Activated CD8-positive, alpha-beta T cell treated with anti-CD3 and anti-CD28 coated beads, Interleukin-2, amount 10 ng/mL, durations not matched to agents 7 days and 5 days (primary cell): ENCODE measurements around the gene CD40LG. TPM values are rescaled to one million over a fixed set of nuclear protein-coding genes. Genes with fewer than 3 reads are reported as not detected.

ENCODE experiments used
- ATAC-seq: fragments of 150-1000 bp; cut with Tn5 transposase; one replicate; pipeline ENCODE4 v1.10.0; 2021; ENCODE audit warnings: moderate library complexity
- CTCF ChIA-PET: fragments of 350-600 bp; sonication (Branson Sonifier 250); formaldehyde crosslinking; loops from one replicate; lab custom pipeline; 2021; ENCODE audit warnings: antibody characterized with exemption; lab: Charles Lee
- POLR2A ChIA-PET: fragments of 350-600 bp; sonication (Branson Sonifier 250); formaldehyde crosslinking; loops from one replicate; lab custom pipeline; 2021; ENCODE audit warnings: antibody characterized with exemption; lab: Charles Lee
- DNase-seq: peaks from one replicate; pipeline ENCODE4 v3.0.0-alpha.2; 2020
- H3K27ac Mint-ChIP-seq: one replicate; pipeline ENCODE4 v1.8.0; 2021; ENCODE audit warnings: mild to moderate bottlenecking, mixed read lengths
- H3K27me3 Mint-ChIP-seq: one replicate; pipeline ENCODE4 v1.8.0; 2021; ENCODE audit warnings: low read depth, mixed read lengths
- H3K36me3 Mint-ChIP-seq: one replicate; pipeline ENCODE4 v1.8.0; 2021; ENCODE audit warnings: low read depth, mixed read lengths
- H3K4me1 Mint-ChIP-seq: one replicate; pipeline ENCODE4 v1.8.0; 2021; ENCODE audit warnings: low read depth, mixed read lengths
- H3K4me3 Mint-ChIP-seq: one replicate; pipeline ENCODE4 v1.8.0; 2021; ENCODE audit warnings: mild to moderate bottlenecking, mixed read lengths
- H3K9me3 Mint-ChIP-seq: one replicate; pipeline ENCODE4 v1.8.0; 2022; ENCODE audit warnings: mixed read lengths; ENCODE audit not compliant: insufficient read depth
- total RNA-seq, 2 experiments: library from RNA; stranded (reverse); gene quantifications; one replicate each; pipeline ENCODE4 v1.2.3, GENCODE V29; 2021

The CD40LG gene
- total RNA-seq, 2 experiments from 2014 or later, result 4.7 to 5.1 TPM

- Mint-ChIP-seq H3K9me3 (peaks cover 5% of the 10 kb centered on the region), H3K4me3 (peak overlapping the region; percentile 12), H3K27ac (no peak overlapping the region), H3K4me1 (peaks cover 25% of the 10 kb centered on the region), H3K27me3 (no peaks in the 10 kb centered on the region), H3K36me3 (peaks cover 51% of the 10 kb centered on the region)
- ChIA-PET CTCF (interaction anchor here (0.7 to 1.3 kb wide), 3 partner anchors 15 to 44 kb away, joined by 3 to 4 read pairs (median 3); no protein-coding TSS in a partner anchor), POLR2A (interaction anchor here (1.4 kb wide), 1 partner anchor 230 kb away, joined by 3 read pairs; the partner anchor contains the start of gene RBMX)
- DNase-seq (no peak), ATAC-seq (no peak)
These were observed 2.9 kb downstream of the CD40LG start for GRCh38 chrX:136650811-136651210.

- H3K27ac Mint-ChIP-seq, result peak overlapping the region; percentile 30
- ChIA-PET CTCF (no interaction called here), POLR2A (no interaction called here)
- DNase-seq (no peak), ATAC-seq (no peak)
- H3K36me3 Mint-ChIP-seq, result peaks cover 49% of the 10 kb centered on the region
- H3K4me3 Mint-ChIP-seq, result no peak overlapping the region
- no peaks in the 10 kb centered on the region for H3K9me3 Mint-ChIP-seq
- peaks cover 14% of the 10 kb centered on the region for H3K4me1 Mint-ChIP-seq
- H3K27me3 Mint-ChIP-seq, result no peaks in the 10 kb centered on the region
These were observed 5.1 kb downstream of the CD40LG start for GRCh38 chrX:136652822-136653723.

- H3K4me3 Mint-ChIP-seq, result no peak overlapping the region
- ChIA-PET POLR2A (no interaction called here), CTCF (no interaction called here)
- no peaks in the 10 kb centered on the region for H3K27me3 Mint-ChIP-seq
- H3K4me1 Mint-ChIP-seq, result peaks cover 33% of the 10 kb centered on the region
- no peaks in the 10 kb centered on the region for H3K9me3 Mint-ChIP-seq
- DNase-seq, result no peak
- ATAC-seq, result no peak
- no peak overlapping the region for H3K27ac Mint-ChIP-seq
- peaks cover 57% of the 10 kb centered on the region for H3K36me3 Mint-ChIP-seq
These were observed 8.5 kb downstream of the CD40LG start for GRCh38 chrX:136656361-136656964.

GRCh38 chrX:136658151-136658550 lies 10.2 kb downstream of the CD40LG start:
- ChIA-PET CTCF (interaction anchor here (1.2 to 1.7 kb wide), 2 partner anchors 29 to 37 kb away, joined by 3 to 4 read pairs; no protein-coding TSS in a partner anchor), POLR2A (interaction anchor here (0.7 kb wide), 1 partner anchor 161 kb away, joined by 3 read pairs; no protein-coding TSS in a partner anchor)
- peak overlapping the region; percentile 31 for H3K4me3 Mint-ChIP-seq
- H3K36me3 Mint-ChIP-seq, result peaks cover 54% of the 10 kb centered on the region
- H3K27ac Mint-ChIP-seq, result peak overlapping the region; percentile 46
- H3K9me3 Mint-ChIP-seq, result no peaks in the 10 kb centered on the region
- no peak for DNase-seq
- H3K27me3 Mint-ChIP-seq, result no peaks in the 10 kb centered on the region
- peaks cover 47% of the 10 kb centered on the region for H3K4me1 Mint-ChIP-seq
- peak; percentile 27 for ATAC-seq

- Mint-ChIP-seq H3K4me1 (peaks cover 55% of the 10 kb centered on the region), H3K27me3 (no peaks in the 10 kb centered on the region), H3K36me3 (peaks cover 58% of the 10 kb centered on the region), H3K9me3 (no peaks in the 10 kb centered on the region), H3K27ac (peak overlapping the region; percentile 49), H3K4me3 (no peak overlapping the region)
- no peak for ATAC-seq
- ChIA-PET POLR2A (no interaction called here), CTCF (interaction anchor here (1.0 to 1.7 kb wide), 3 partner anchors 30 to 36 kb away, joined by 3 to 4 read pairs (median 3); no protein-coding TSS in a partner anchor)
- DNase-seq, result no peak
These were observed 11.2 kb downstream of the CD40LG start for GRCh38 chrX:136659174-136659573.

- POLR2A ChIA-PET, result interaction anchor here (0.6 to 1.1 kb wide), 2 partner anchors 21 to 32 kb away, joined by 3 read pairs; no protein-coding TSS in a partner anchor
- ATAC-seq (no peak), DNase-seq (no peak)
- Mint-ChIP-seq H3K4me3 (no peak overlapping the region), H3K27ac (peak overlapping the region; percentile 70), H3K9me3 (no peaks in the 10 kb centered on the region), H3K27me3 (no peaks in the 10 kb centered on the region), H3K36me3 (peaks cover 63% of the 10 kb centered on the region), H3K4me1 (peaks cover 58% of the 10 kb centered on the region)
- CTCF ChIA-PET, result no interaction called here
These were observed 12.9 kb downstream of the CD40LG start for GRCh38 chrX:136660896-136661295.

- Mint-ChIP-seq H3K27ac (peak overlapping the region; percentile 80), H3K27me3 (no peaks in the 10 kb centered on the region), H3K9me3 (no peaks in the 10 kb centered on the region), H3K36me3 (peaks cover 70% of the 10 kb centered on the region), H3K4me1 (peaks cover 58% of the 10 kb centered on the region), H3K4me3 (no peak overlapping the region)
- CTCF ChIA-PET, result no interaction called here
- DNase-seq (peak; percentile 24), ATAC-seq (no peak)
- POLR2A ChIA-PET, result interaction anchor here (1.1 kb wide), 1 partner anchor 33 kb away, joined by 3 read pairs; no protein-coding TSS in a partner anchor
These were observed 14.1 kb downstream of the CD40LG start for GRCh38 chrX:136662104-136662503.

GRCh38 chrX:136662976-136663375 lies 15.0 kb downstream of the CD40LG start:
- no peaks in the 10 kb centered on the region for H3K9me3 Mint-ChIP-seq
- H3K4me1 Mint-ChIP-seq, result peaks cover 62% of the 10 kb centered on the region
- H3K27me3 Mint-ChIP-seq, result no peaks in the 10 kb centered on the region
- ATAC-seq, result peak; percentile 34
- ChIA-PET CTCF (no interaction called here), POLR2A (no interaction called here)
- H3K4me3 Mint-ChIP-seq, result no peak overlapping the region
- no peak overlapping the region for H3K27ac Mint-ChIP-seq
- peaks cover 72% of the 10 kb centered on the region for H3K36me3 Mint-ChIP-seq
- DNase-seq, result no peak

- no peak for DNase-seq
- no peak for ATAC-seq
- ChIA-PET POLR2A (no interaction called here), CTCF (no interaction called here)
- Mint-ChIP-seq H3K9me3 (no peaks in the 10 kb centered on the region), H3K4me1 (peaks cover 54% of the 10 kb centered on the region), H3K27me3 (no peaks in the 10 kb centered on the region), H3K27ac (no peak overlapping the region), H3K36me3 (peaks cover 80% of the 10 kb centered on the region), H3K4me3 (no peak overlapping the region)
These were observed 17.4 kb downstream of the CD40LG start for GRCh38 chrX:136665258-136665900.

- H3K4me3 Mint-ChIP-seq, result no peak overlapping the region
- H3K9me3 Mint-ChIP-seq, result no peaks in the 10 kb centered on the region
- POLR2A ChIA-PET, result no interaction called here
- ATAC-seq, result no peak
- peak overlapping the region; percentile 25 for H3K27ac Mint-ChIP-seq
- CTCF ChIA-PET, result no interaction called here
- peaks cover 82% of the 10 kb centered on the region for H3K36me3 Mint-ChIP-seq
- DNase-seq, result no peak
- H3K4me1 Mint-ChIP-seq, result peaks cover 49% of the 10 kb centered on the region
- no peaks in the 10 kb centered on the region for H3K27me3 Mint-ChIP-seq
These were observed 18.1 kb downstream of the CD40LG start for GRCh38 chrX:136666088-136666487.

- Mint-ChIP-seq H3K36me3 (peaks cover 87% of the 10 kb centered on the region), H3K4me1 (peaks cover 41% of the 10 kb centered on the region), H3K27ac (peak overlapping the region; percentile 61), H3K9me3 (no peaks in the 10 kb centered on the region), H3K4me3 (no peak overlapping the region), H3K27me3 (no peaks in the 10 kb centered on the region)
- CTCF ChIA-PET, result no interaction called here
- ATAC-seq (no peak), DNase-seq (no peak)
- POLR2A ChIA-PET, result no interaction called here
These were observed 19.6 kb downstream of the CD40LG start for GRCh38 chrX:136667446-136668168.
